Stimulated activated naive CD4-positive, alpha-beta T cell (primary cell): ENCODE measurements around the gene GINS1.

Source experiments
- DNase-seq, 6 experiments: peaks; one replicate each; lab custom pipeline; 2025; lab: John Stamatoyannopoulos, UW

GINS1 gene

DNA sequence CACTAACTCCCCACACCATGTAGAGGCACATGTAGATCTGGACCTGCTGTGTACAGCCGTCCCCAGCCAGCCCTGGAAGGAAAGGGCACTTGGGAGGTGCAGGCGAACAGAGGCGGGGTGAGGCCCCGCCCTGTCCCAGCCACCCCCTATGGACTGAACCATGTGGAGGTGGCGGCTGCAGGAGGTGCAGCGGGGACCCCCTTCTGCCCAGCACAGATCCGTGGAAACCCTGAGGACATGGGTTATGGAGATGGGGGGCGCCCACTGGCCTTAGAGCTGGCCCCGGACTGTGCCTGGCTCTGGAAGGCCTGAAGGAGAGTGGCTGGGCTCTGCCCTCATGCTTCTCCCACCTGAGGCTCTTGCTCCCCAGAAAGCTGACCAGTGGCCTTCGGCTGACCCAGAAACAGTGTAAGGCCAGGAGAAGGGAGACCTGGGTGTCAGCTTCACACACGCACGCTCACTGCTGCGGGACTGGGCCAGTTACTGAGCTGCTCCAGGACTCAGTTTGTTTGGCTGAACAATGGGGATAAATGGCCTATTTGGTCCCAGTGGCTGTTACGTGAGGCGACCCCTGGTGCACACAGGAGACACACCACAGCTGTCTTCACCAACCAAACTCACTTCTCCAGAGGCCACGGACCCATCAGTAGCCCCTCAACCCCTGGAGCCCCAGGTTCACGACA is 87.2 kb downstream of the GINS1 start:
- no peak for DNase-seq

DNA sequence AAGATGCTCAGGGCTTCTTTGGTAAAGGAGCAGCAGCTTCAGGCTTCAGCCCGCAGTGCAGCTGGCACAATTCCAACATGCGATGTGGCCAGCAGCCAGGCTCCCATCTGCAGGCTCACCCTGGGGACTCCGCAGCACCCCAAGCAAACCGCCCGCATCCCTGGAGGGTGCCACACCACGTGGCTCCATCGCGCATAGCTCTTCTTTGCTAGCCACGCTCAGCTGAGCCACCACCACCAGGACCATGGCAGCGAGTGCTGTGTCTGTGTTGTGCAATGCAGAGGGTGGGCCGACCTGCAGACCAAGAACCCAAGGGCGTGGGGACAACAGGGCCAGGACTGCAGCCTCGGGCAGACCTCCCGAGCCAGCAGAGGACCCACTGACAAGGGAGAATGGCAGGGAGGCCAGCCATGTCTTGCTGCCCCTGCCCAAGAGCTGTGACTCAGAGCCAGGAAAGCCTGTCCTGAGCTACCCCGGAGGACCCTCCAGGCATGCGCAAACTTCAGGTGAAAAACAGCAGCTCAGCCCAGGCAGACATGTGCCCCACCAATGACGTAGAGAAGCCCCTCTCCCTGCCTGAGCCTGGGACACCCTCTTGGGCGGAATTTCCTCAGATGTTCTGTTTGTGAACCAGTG is 87.8 kb downstream of the GINS1 start:
- DNase-seq: no peak

DNA sequence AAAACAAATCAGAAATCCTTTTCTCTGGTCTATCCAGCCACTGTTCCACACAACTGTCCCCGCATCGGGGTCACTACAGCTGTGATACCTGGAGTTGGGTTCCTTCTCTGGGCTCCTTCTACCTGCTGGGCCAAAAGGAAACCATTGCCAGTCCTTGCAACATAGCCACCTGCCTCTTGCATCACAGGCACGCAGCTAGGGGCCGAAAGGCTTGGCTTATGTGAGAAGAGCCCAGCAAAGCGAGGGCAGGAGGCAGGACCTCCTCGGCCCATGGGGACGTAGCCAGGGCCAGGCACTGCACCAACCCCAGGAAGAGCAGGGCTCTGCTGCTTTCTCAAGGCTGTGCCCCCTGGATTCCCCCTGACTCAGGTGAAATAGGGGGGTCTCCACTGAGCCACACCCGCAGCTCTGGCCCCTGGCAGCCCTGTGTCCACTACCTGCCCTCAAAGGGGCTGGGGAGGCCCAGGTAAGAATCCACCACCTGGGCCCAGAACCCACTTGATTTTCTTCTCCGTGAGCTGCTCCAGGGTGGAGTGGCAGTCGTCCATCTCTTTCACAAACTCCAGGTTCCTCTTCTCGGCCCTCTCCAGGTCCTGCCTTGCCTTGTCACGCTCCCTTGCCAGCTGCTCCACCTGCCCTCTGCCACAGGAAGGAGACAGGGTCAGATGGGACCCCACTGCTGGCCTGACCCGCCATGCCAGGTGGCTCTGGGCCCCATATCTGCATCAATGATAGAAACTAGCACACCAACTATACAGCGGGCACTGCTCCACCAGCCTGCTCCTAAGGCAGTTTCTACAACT is 88.9 kb downstream of the GINS1 start:
- no peak for DNase-seq

DNA sequence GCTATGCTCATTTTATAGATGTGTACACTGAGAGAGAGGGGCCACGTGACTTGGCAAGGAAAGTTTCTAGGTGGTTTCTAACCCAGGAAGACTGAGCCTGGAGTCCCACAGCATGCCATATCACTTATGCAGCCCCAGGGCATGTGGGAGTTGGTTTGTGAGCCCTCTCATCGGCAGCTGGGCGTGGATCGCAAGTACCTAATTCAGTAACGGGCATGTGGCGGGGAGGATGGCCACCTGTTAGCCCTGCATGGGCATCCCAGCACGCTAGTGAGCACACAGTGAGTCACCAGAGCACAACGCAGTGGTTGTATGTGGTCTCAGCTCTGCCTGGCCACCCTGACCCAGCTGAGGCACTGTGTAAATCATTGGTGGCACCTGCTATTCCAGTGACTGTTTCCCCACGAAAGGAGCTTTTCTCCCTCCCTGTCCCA is 89.5 kb downstream of the GINS1 start:
- DNase-seq: no peak

DNA sequence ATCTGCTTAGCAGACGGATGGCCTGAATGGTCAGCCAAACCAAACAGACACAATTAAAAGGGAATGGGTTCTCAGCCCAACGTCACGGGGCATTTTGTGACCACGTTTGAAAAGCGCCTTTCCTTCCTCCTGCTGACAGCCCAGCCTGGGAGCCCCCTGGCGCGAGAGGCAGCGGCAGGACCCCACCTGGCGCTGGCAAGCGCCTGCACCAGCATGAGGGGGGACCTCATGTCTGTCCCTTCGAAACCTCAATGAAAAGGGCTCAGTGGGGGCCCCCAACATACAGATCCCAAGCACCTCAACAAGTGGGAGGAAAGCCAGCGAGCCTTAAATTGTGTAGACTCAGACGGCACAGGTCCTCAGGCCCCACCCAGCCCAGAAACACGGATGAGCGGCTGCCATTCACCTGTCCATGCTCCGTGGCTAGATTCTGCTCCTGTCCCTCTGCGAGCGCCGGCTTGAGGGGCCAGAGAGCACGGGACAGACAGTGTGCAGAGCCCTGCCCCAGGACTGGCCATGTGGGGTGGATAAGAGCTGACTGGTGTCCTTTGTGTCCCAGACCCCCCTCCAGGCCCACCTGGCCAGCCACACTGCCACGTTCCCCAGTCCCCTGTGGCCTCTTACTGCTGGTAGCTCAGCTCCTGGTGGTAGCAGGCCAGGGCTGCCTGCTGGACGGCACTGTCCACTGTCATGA is 90.3 kb downstream of the GINS1 start:
- DNase-seq: no peak
